GM21717 (cell line): ENCODE measurements around the gene IL4I1.
"Not testable (repeated sequence)": the region's sequence is repeated elsewhere in the genome, so short reads cannot be mapped to it uniquely, and the experiment has no call there.

Source experiments
- ATAC-seq: cut with Tn5 transposase; IDR thresholded peaks from one replicate; pipeline ENCODE4 v1.9.1; 2021; ENCODE audit warnings: mild to moderate bottlenecking, moderate library complexity; ENCODE audit not compliant: unreplicated experiment

Gene IL4I1

GRCh38 chr19:49924881-49925210 lies 28.2 kb upstream of the IL4I1 start:
- not testable (repeated sequence) for ATAC-seq

- ATAC-seq: no peak
These were observed 27.6 kb upstream of the IL4I1 start for GRCh38 chr19:49924004-49924880.

GRCh38 chr19:49923055-49924003 lies 26.6 kb upstream of the IL4I1 start:
- ATAC-seq: no peak

- ATAC-seq: no peak
These were observed 25.4 kb upstream of the IL4I1 start for GRCh38 chr19:49921871-49922795.

GRCh38 chr19:49920624-49921363 lies 24.1 kb upstream of the IL4I1 start:
- no peak for ATAC-seq

GRCh38 chr19:49918089-49918488 lies 21.4 kb upstream of the IL4I1 start:
- ATAC-seq: no peak

GRCh38 chr19:49916839-49917733 lies 20.4 kb upstream of the IL4I1 start:
- ATAC-seq: no peak

GRCh38 chr19:49915271-49915670 lies 18.6 kb upstream of the IL4I1 start:
- no peak for ATAC-seq

- ATAC-seq: no peak
These were observed 17.0 kb upstream of the IL4I1 start for GRCh38 chr19:49913720-49914119.

GRCh38 chr19:49912965-49913685 lies 16.4 kb upstream of the IL4I1 start:
- no peak for ATAC-seq

GRCh38 chr19:49911381-49912145 lies 14.9 kb upstream of the IL4I1 start:
- ATAC-seq: no peak

- no peak for ATAC-seq
These were observed 13.5 kb upstream of the IL4I1 start for GRCh38 chr19:49910179-49910578.

GRCh38 chr19:49908480-49909420 lies 12.1 kb upstream of the IL4I1 start:
- no peak for ATAC-seq

GRCh38 chr19:49907745-49908446 lies 11.2 kb upstream of the IL4I1 start:
- ATAC-seq: no peak

- ATAC-seq: no peak
These were observed 10.3 kb upstream of the IL4I1 start for GRCh38 chr19:49906879-49907564.
